Stomach (tissue), 9 donors: ENCODE measurements around the gene PDSS2. TPM values are rescaled to one million over a fixed set of nuclear protein-coding genes. Genes with fewer than 3 reads are reported as not detected.

Experiments used
- DNase-seq, 2 donors: peaks; one replicate each; pipeline versions ENCODE4 v3.0.0 to v3.0.0-alpha.2; 2013 to 2019
- H3K27ac ChIP-seq, 5 donors: fragments of 200-600 bp in 4 of 5; sonication (generic) in 4 of 5; one replicate each; pipeline ENCODE4 v1.5.1; 2013 to 2019; ENCODE audit warnings: mild to moderate bottlenecking in 1 of 5, moderate library complexity in 1 of 5
- H3K27me3 ChIP-seq, 3 donors: fragments of 200-600 bp; sonication (generic); one replicate each; pipeline ENCODE4 v1.5.1; 2017 to 2019; ENCODE audit warnings: mixed run types in 1 of 3
- H3K36me3 ChIP-seq, 4 donors: fragments of 200-600 bp; sonication (generic); 1 replicate in 3 of 4; 2 replicates in 1 of 4; pipeline ENCODE4 v1.5.1; 2016 to 2019
- H3K4me1 ChIP-seq, 4 donors: fragments of 200-600 bp; sonication (generic); one replicate each; pipeline ENCODE4 v1.5.1; 2016 to 2019
- H3K4me3 ChIP-seq, 4 donors: fragments of 200-600 bp; sonication (generic) in 3 of 4; one replicate each; pipeline ENCODE4 v1.5.1; 2016 to 2019; ENCODE audit warnings: mild to moderate bottlenecking in 1 of 4
- H3K9me3 ChIP-seq, 4 donors: fragments of 200-600 bp; sonication (generic); one replicate each; pipeline ENCODE4 v1.5.1; 2016 to 2019
- CTCF ChIP-seq, 7 experiments: fragments of 450-650 bp in 4 of 7; fragments of 200-600 bp in 3 of 7; sonication (generic) in 3 of 7; IDR thresholded peaks; one replicate each; pipeline ENCODE4 v1.5.1; 2016 to 2019; ENCODE audit warnings: antibody characterized with exemption in 7 of 7, control low read depth in 2 of 7, mild to moderate bottlenecking in 1 of 7
- EP300 ChIP-seq: sonication (generic); formaldehyde crosslinking; IDR thresholded peaks from one replicate; pipeline ENCODE4 v1.6.1; 2017; ENCODE audit warnings: antibody characterized with exemption
- POLR2A ChIP-seq, 4 donors: fragments of 450-650 bp; IDR thresholded peaks; one replicate each; pipeline ENCODE4 v1.6.1; 2016; ENCODE audit warnings: antibody characterized with exemption in 4 of 4, control low read depth in 2 of 4, mild to moderate bottlenecking in 1 of 4, moderate library complexity in 1 of 4
- POLR2AphosphoS5 ChIP-seq, 3 donors: sonication (generic); formaldehyde crosslinking; IDR thresholded peaks; one replicate each; pipeline ENCODE4 v1.6.1; 2016; ENCODE audit warnings: antibody characterized with exemption in 3 of 3
- WGBS, 5 donors: extraction: QIAGEN DNeasy Blood & Tissue Kit in 3 of 5; methylation state at CpG; one replicate each; pipeline versions ENCODE4 v1.1.5 to v1.1.7; 2013 to 2018; 5-methylcytosine and 5-hydroxymethylcytosine counted together
- intact Hi-C: fragments of 100-400 bp; cut with DNase I; formaldehyde crosslinking; loops from one replicate; pipeline ENCODE4 v1.15.1; 2023; ENCODE audit warnings: low total_unique reads
- polyA plus RNA-seq, 3 donors: library from polyadenylated mRNA; stranded (reverse); fragments of 200-250 nt; gene quantifications; one replicate each; pipeline ENCODE4 v1.2.3, GENCODE V29; 2013
- total RNA-seq, 5 donors: library from RNA; depleted of rRNA; stranded (reverse); fragments of >200 nt; gene quantifications; one replicate each; pipeline versions ENCODE4 v1.1.0 to v1.2.3, GENCODE V29; 2014 to 2016
- donor health status: healthy with polysubstance abuse.
- donor health status: Bipolar disorder and iron deficiency.
- donor health status: healthy.

PDSS2 gene
- total and polyA plus RNA-seq, 8 donors: 4.5 to 26.1 (median 9.8) TPM; not detected in 1

- Histone ChIP-seq H3K4me3 (no peak overlapping the region), H3K27me3 (no peaks in the 10 kb centered on the region), H3K27ac (no peak overlapping the region), H3K36me3 (peaks cover 0 to 13% (median 3%) of the 10 kb centered on the region in 4 donors), H3K9me3 (peaks cover 0 to 5% (median 2%) of the 10 kb centered on the region in 4 donors), H3K4me1 (peaks cover 0 to 3% (median under 1%) of the 10 kb centered on the region in 4 donors)
- TF ChIP-seq CTCF (IDR thresholded peaks at IDR 0.05) (no peak), POLR2AphosphoS5 (IDR thresholded peaks at IDR 0.05) (no peak), EP300 (no peak)
- no peak for DNase-seq
- intact Hi-C loops: no loop called here
- 96 to 100% (median 100%) methylated on average over 1 of the region's 1 CpG for WGBS, 5 donors
Measured at GRCh38 chr6:107441682-107442081, 17.7 kb downstream of the PDSS2 start.

DNA sequence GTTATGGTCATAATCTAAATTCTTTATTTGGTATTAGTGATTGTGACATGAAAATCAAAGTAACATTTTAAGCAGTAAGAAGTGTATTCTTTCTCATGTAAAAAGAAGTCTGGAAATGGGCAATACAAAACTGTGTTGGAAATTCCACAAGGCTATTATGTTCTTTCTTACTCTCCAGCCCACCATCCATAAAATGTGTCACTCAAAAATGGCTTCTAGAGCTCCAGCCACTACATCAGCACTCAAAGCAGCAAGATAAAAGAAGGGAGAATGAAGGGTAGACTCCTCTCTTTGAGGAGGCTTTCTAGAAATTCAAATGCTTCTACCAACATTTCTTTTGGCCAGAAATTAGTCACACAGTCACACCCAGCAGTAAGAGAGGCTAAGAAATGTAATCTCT is 18.4 kb downstream of the PDSS2 start:
- no peak overlapping the region for H3K27ac ChIP-seq
- H3K36me3 ChIP-seq: peaks cover 0 to 6% (median 2%) of the 10 kb centered on the region in 4 donors
- intact Hi-C loops: no loop called here
- no peak overlapping the region for H3K4me3 ChIP-seq
- no peak for TF ChIP-seq CTCF (IDR thresholded peaks at IDR 0.05)
- TF ChIP-seq POLR2AphosphoS5 (IDR thresholded peaks at IDR 0.05): no peak
- no peak for TF ChIP-seq POLR2A (IDR thresholded peaks at IDR 0.05)
- no peak for TF ChIP-seq EP300
- peaks cover 0 to 10% (median 5%) of the 10 kb centered on the region in 4 donors for H3K4me1 ChIP-seq
- no peaks in the 10 kb centered on the region for H3K27me3 ChIP-seq
- DNase-seq: no peak
- no peaks in the 10 kb centered on the region for H3K9me3 ChIP-seq

DNA sequence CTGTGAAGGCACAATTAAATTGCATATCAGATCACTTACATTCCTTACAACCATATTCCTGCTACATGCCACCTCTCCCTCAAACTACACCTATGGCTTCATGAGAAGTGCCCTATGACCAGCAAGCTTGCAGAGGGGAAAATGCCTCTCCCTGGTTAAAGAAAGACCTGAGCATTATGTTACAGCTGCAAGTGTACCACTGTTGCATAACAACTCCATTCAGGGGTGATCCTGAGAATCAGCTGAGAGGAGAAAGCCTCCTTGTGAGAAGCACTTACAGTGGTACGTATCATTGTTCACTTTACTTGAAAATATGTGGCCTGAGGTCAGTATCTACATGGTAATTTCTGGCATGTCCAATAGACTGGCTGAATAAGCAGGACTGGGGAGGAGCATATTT is 20.0 kb downstream of the PDSS2 start:
- Histone ChIP-seq H3K27me3 (no peaks in the 10 kb centered on the region), H3K27ac (no peak overlapping the region), H3K36me3 (no peaks in the 10 kb centered on the region), H3K4me3 (no peak overlapping the region), H3K9me3 (no peaks in the 10 kb centered on the region), H3K4me1 (peaks cover 0 to 11% (median 5%) of the 10 kb centered on the region in 4 donors)
- no peak for TF ChIP-seq CTCF (IDR thresholded peaks at IDR 0.05)
- TF ChIP-seq POLR2AphosphoS5 (IDR thresholded peaks at IDR 0.05): no peak
- no peak for TF ChIP-seq POLR2A (IDR thresholded peaks at IDR 0.05)
- no peak for TF ChIP-seq EP300
- intact Hi-C loops: no loop called here
- no peak for DNase-seq
- 0 to 100% (median 0%) methylated on average over 1 of the region's 1 CpG for WGBS, 5 donors

- TF ChIP-seq POLR2A (IDR thresholded peaks at IDR 0.05) (no peak), EP300 (no peak), POLR2AphosphoS5 (IDR thresholded peaks at IDR 0.05) (no peak), CTCF (IDR thresholded peaks at IDR 0.05) (no peak)
- no peak overlapping the region for H3K4me3 ChIP-seq
- WGBS, 5 donors: 86 to 93% (median 90%) methylated on average over 5 of the region's 5 CpGs
- H3K27ac ChIP-seq: no peak overlapping the region
- H3K36me3 ChIP-seq: no peaks in the 10 kb centered on the region
- DNase-seq: no peak
- no peaks in the 10 kb centered on the region for H3K9me3 ChIP-seq
- no peaks in the 10 kb centered on the region for H3K27me3 ChIP-seq
- intact Hi-C loops: no loop called here
- H3K4me1 ChIP-seq: peaks cover 0 to 11% (median 5%) of the 10 kb centered on the region in 4 donors
Measured at GRCh38 chr6:107437691-107438090, 21.7 kb downstream of the PDSS2 start.
